LNCaP clone FGC (cell line): ENCODE data around the gene LDLRAD4.

Experiments used
- DNase-seq: peaks from one replicate; pipeline ENCODE4 v3.0.0-alpha.2; 2011; ENCODE audit warnings: low read depth
- H3K4me3 ChIP-seq: 2 replicates; pipeline ENCODE4 v1.5.1; 2011; ENCODE audit warnings: mild to moderate bottlenecking, low read depth, low read length, control low read depth
- CTCF ChIP-seq: IDR thresholded peaks from 2 replicates; pipeline ENCODE4 v1.5.1; 2012; ENCODE audit warnings: mild to moderate bottlenecking; ENCODE audit not compliant: control insufficient read depth, insufficient read depth; ENCODE audit errors: extremely low read depth

LDLRAD4 gene

GRCh38 chr18:13389491-13390131, 171.1 kb downstream of the LDLRAD4 start:
- H3K4me3 ChIP-seq: no peak overlapping the region
- TF ChIP-seq CTCF: no peak
- no peak for DNase-seq

GRCh38 chr18:13390196-13390595, 171.6 kb downstream of the LDLRAD4 start:
- no peak for DNase-seq
- H3K4me3 ChIP-seq: no peak overlapping the region
- TF ChIP-seq CTCF: no peak

GRCh38 chr18:13390711-13391110, 172.2 kb downstream of the LDLRAD4 start:
- no peak for DNase-seq
- TF ChIP-seq CTCF: no peak
- no peak overlapping the region for H3K4me3 ChIP-seq

- no peak for DNase-seq
- TF ChIP-seq CTCF: no peak
- no peak overlapping the region for H3K4me3 ChIP-seq
Observed at GRCh38 chr18:13392029-13392750, 173.6 kb downstream of the LDLRAD4 start.

DNA sequence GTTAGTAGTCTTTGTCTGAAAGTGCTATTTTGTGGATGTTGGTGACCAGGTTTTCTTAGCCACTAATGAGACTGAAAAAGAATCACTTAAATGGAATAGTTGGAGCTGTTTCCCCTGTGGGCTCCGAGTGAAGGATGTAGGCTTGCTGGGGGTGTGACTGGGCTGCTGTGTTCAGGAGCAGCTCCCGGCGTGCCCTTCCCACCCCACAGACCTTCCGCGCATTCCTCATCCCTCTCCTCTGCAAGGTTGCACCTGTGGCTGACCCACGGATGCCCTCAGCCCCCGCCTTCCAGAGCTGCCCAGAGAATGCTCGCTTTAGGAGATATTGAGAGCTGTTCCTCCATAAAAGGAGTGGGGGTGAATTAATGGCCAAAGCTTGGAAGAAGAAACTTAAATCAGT, 174.3 kb downstream of the LDLRAD4 start:
- no peak for DNase-seq
- H3K4me3 ChIP-seq: no peak overlapping the region
- no peak for TF ChIP-seq CTCF

DNA sequence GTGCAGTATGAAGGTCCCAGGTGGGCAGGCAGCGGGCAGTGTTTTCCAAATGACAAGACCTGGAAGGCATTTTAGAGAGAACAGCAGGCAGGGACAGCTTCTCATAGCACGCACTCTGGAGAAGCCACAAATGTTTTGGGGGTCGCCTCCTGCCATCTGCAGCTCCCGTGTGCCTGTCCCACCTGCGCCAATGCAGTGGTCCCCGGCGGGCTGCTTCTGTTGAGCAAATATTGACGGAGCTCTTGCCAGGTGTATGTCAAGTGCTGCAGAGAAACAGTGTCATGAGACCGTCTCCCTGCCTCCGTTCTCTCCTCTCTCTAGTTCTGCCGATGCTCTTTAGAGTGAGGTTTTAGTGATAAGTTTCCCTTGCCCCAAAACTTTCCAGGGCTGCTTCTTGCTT, 174.8 kb downstream of the LDLRAD4 start:
- H3K4me3 ChIP-seq: no peak overlapping the region
- DNase-seq: no peak
- TF ChIP-seq CTCF: no peak

- no peak overlapping the region for H3K4me3 ChIP-seq
- DNase-seq: no peak
- TF ChIP-seq CTCF: no peak
Observed at GRCh38 chr18:13394801-13395200, 176.2 kb downstream of the LDLRAD4 start.
